ENCODE data around the gene EXOG. TPM values are rescaled to one million over a fixed set of nuclear protein-coding genes. Genes with fewer than 3 reads are reported as not detected.
A peak's percentile ranks its signal among the peaks of the same experiment; 100 is the strongest.

The EXOG gene
- total RNA-seq, 1 experiment from 2014 or later: 16.2 TPM

DNA sequence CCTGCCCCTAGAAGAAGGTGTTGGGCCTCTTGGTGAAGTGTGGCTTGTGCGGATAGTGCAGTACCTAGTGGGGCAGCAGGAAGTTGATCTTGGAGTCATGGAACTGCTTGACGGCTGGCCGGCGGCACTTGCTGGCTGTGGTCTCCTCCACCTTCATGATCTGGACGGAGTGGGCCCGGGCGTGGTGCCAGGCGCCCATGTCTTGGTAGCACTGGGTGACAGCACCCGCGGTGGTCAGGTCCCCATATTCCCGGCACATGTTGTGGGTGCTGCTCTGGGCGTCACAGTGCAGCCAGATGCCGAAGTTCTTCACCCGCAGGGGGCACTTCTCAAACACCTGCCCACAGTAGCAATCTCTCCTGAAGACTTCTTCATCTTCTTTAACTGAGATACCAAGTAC is 30.7 kb downstream of the EXOG start:
- no peak overlapping the region for H3K4me3 Mint-ChIP-seq (ENCODE audit: unreplicated experiment)
- H3K4me1 Mint-ChIP-seq (ENCODE audit: low read depth, unreplicated experiment): no peaks in the 10 kb centered on the region
- H3K9me3 Mint-ChIP-seq (ENCODE audit: unreplicated experiment): no peaks in the 10 kb centered on the region
- intact Hi-C loops (cut with micrococcal nuclease; ENCODE audit: unreplicated experiment): no loop called here
- ChIA-PET POLR2A (no interaction called here), CTCF (interaction anchor here (1.0 kb wide), 1 partner anchor 129 kb away, joined by 4 read pairs; no protein-coding TSS in a partner anchor)
- no peaks in the 10 kb centered on the region for H3K27me3 Mint-ChIP-seq (ENCODE audit: insufficient read depth, unreplicated experiment)
- no peak for DNase-seq
- Histone ChIP-seq H3K36me3 (ENCODE audit: control insufficient read depth, insufficient read depth, low read length) (no peaks in the 10 kb centered on the region; the same call in 1 of the 2 replicates), H3K27me3 (replicated peaks; ENCODE audit: control insufficient read depth, insufficient read depth, low read length) (no peaks in the 10 kb centered on the region), H3K4me1 (no peaks in the 10 kb centered on the region), H3K4me3 (ENCODE audit: low read depth, low read length) (no peak overlapping the region), H3K9me3 (no peaks in the 10 kb centered on the region)
- peaks cover 15% of the 10 kb centered on the region for H3K36me3 Mint-ChIP-seq (ENCODE audit: insufficient read depth, unreplicated experiment)
- TF ChIP-seq, protein P1, sequence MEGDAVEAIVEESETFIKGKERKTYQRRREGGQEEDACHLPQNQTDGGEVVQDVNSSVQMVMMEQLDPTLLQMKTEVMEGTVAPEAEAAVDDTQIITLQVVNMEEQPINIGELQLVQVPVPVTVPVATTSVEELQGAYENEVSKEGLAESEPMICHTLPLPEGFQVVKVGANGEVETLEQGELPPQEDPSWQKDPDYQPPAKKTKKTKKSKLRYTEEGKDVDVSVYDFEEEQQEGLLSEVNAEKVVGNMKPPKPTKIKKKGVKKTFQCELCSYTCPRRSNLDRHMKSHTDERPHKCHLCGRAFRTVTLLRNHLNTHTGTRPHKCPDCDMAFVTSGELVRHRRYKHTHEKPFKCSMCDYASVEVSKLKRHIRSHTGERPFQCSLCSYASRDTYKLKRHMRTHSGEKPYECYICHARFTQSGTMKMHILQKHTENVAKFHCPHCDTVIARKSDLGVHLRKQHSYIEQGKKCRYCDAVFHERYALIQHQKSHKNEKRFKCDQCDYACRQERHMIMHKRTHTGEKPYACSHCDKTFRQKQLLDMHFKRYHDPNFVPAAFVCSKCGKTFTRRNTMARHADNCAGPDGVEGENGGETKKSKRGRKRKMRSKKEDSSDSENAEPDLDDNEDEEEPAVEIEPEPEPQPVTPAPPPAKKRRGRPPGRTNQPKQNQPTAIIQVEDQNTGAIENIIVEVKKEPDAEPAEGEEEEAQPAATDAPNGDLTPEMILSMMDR (IDR thresholded peaks at IDR 0.05; ENCODE audit: insufficient read depth in 1 of 2, low read depth in 1 of 2, low read length in 1 of 2, severe bottlenecking in 1 of 2, unreplicated experiment in 1 of 2): no peak
- BruUV-seq (replicated peaks): no TSS peak
- H3K27ac Mint-ChIP-seq (ENCODE audit: unreplicated experiment): no peak overlapping the region

GRCh38 chr3:38528457-38528856 is 32.3 kb downstream of the EXOG start:
- no peaks in the 10 kb centered on the region; the same call in 1 of the 2 replicates for H3K36me3 ChIP-seq (ENCODE audit: control insufficient read depth, insufficient read depth, low read length)
- H3K9me3 Mint-ChIP-seq (ENCODE audit: unreplicated experiment): no peaks in the 10 kb centered on the region
- H3K27me3 ChIP-seq (replicated peaks; ENCODE audit: control insufficient read depth, insufficient read depth, low read length): no peaks in the 10 kb centered on the region
- no peaks in the 10 kb centered on the region for H3K4me1 Mint-ChIP-seq (ENCODE audit: low read depth, unreplicated experiment)
- H3K27me3 Mint-ChIP-seq (ENCODE audit: insufficient read depth, unreplicated experiment): no peaks in the 10 kb centered on the region
- CTCF ChIA-PET: interaction anchor here (1.3 kb wide), 1 partner anchor 316 kb away, joined by 3 read pairs; no protein-coding TSS in a partner anchor
- H3K9me3 ChIP-seq: no peaks in the 10 kb centered on the region
- peak in 1 of 2 experiments; percentile 17 for DNase-seq
- H3K4me3 ChIP-seq (ENCODE audit: low read depth, low read length): no peak overlapping the region
- H3K27ac Mint-ChIP-seq (ENCODE audit: unreplicated experiment): no peak overlapping the region
- POLR2A ChIA-PET: no interaction called here
- intact Hi-C loops (cut with micrococcal nuclease; ENCODE audit: unreplicated experiment): no loop called here
- H3K36me3 Mint-ChIP-seq (ENCODE audit: insufficient read depth, unreplicated experiment): peaks cover 10% of the 10 kb centered on the region
- no peaks in the 10 kb centered on the region for H3K4me1 ChIP-seq
- BruUV-seq (replicated peaks): no TSS peak
- H3K4me3 Mint-ChIP-seq (ENCODE audit: unreplicated experiment): no peak overlapping the region
- TF ChIP-seq, protein P1 (IDR thresholded peaks at IDR 0.05; ENCODE audit: insufficient read depth in 1 of 2, low read depth in 1 of 2, low read length in 1 of 2, severe bottlenecking in 1 of 2, unreplicated experiment in 1 of 2): peak in 1 of 2 experiments; percentile 18

GRCh38 chr3:38532529-38532928 is 36.4 kb downstream of the EXOG start:
- POLR2A ChIA-PET: no interaction called here
- no peak overlapping the region for H3K4me3 ChIP-seq (ENCODE audit: low read depth, low read length)
- intact Hi-C loops (cut with micrococcal nuclease; ENCODE audit: unreplicated experiment): no loop called here
- H3K4me1 ChIP-seq: no peaks in the 10 kb centered on the region
- Mint-ChIP-seq H3K4me1 (ENCODE audit: low read depth, unreplicated experiment) (no peaks in the 10 kb centered on the region), H3K27ac (ENCODE audit: unreplicated experiment) (no peak overlapping the region), H3K36me3 (ENCODE audit: insufficient read depth, unreplicated experiment) (peaks cover 5% of the 10 kb centered on the region), H3K9me3 (ENCODE audit: unreplicated experiment) (no peaks in the 10 kb centered on the region), H3K4me3 (ENCODE audit: unreplicated experiment) (no peak overlapping the region), H3K27me3 (ENCODE audit: insufficient read depth, unreplicated experiment) (no peaks in the 10 kb centered on the region)
- TF ChIP-seq, protein P1 (IDR thresholded peaks at IDR 0.05; ENCODE audit: insufficient read depth in 1 of 2, low read depth in 1 of 2, low read length in 1 of 2, severe bottlenecking in 1 of 2, unreplicated experiment in 1 of 2): no peak
- H3K9me3 ChIP-seq: no peaks in the 10 kb centered on the region
- H3K36me3 ChIP-seq (ENCODE audit: control insufficient read depth, insufficient read depth, low read length): no peaks in the 10 kb centered on the region
- CTCF ChIA-PET: no interaction called here
- H3K27me3 ChIP-seq (replicated peaks; ENCODE audit: control insufficient read depth, insufficient read depth, low read length): no peaks in the 10 kb centered on the region
- no TSS peak for BruUV-seq (replicated peaks)
- no peak for DNase-seq
